Peyer's patch (tissue), 4 donors: Measurements from ENCODE around the gene SAPCD2.

Source experiments
- CTCF ChIP-seq, 6 experiments: fragments of 450-650 bp in 4 of 6; fragments of 200-600 bp in 2 of 6; sonication (generic) in 1 of 6; IDR thresholded peaks; one replicate each; pipeline ENCODE4 v1.5.1; 2017 to 2019; ENCODE audit warnings: antibody characterized with exemption in 6 of 6, mild to moderate bottlenecking in 3 of 6, moderate library complexity in 1 of 6
- POLR2A ChIP-seq, 2 donors: fragments of 450-650 bp; IDR thresholded peaks; one replicate each; pipeline ENCODE4 v1.5.1; 2017; ENCODE audit warnings: antibody characterized with exemption in 2 of 2, mild to moderate bottlenecking in 2 of 2, moderate library complexity in 2 of 2

DNA sequence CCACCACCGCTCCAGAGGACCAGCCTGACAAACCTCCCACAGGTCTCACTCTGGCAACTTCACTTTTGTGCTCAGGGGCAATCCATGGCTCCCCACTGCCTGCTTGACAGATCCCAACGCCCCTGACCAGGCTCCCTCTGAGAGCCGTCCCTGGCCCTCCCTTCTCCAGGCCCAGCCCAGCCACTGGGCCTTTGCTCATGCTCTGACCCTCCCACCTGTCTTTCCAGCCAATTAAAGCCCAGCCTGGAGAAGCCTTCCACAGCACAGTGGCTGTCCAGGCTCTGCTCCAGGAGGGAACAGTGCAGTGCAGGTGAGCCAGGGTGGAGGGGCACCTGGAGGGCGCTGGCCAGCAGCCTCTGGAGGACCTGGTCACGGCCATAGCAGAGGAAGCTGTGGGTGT, 19.8 kb downstream of the SAPCD2 start:
- TF ChIP-seq CTCF (IDR thresholded peaks at IDR 0.05) (no peak), POLR2A (IDR thresholded peaks at IDR 0.05) (no peak)
